Measurements from ENCODE around the gene GABPA.
"Not testable (repeated sequence)": the region's sequence is repeated elsewhere in the genome, so short reads cannot be mapped to it uniquely, and the experiment has no call there.

GABPA gene

GRCh38 chr21:25737421-25737820, 2.6 kb downstream of the GABPA start:
- DNase-seq (ENCODE audit: low read depth in 3 of 3): no peak

GRCh38 chr21:25742900-25743299, 8.1 kb downstream of the GABPA start:
- DNase-seq (ENCODE audit: low read depth in 3 of 3): no peak

- no peak for DNase-seq (ENCODE audit: low read depth in 3 of 3)
These were observed 10.1 kb downstream of the GABPA start for GRCh38 chr21:25744854-25745253.

- no peak for DNase-seq (ENCODE audit: low read depth in 3 of 3)
These were observed 15.3 kb downstream of the GABPA start for GRCh38 chr21:25750085-25750484.

- no peak for DNase-seq (ENCODE audit: low read depth in 3 of 3)
These were observed 17.6 kb downstream of the GABPA start for GRCh38 chr21:25752416-25752815.

GRCh38 chr21:25756190-25756932, 21.6 kb downstream of the GABPA start:
- no peak for DNase-seq (ENCODE audit: low read depth in 3 of 3)

- no peak for DNase-seq (ENCODE audit: low read depth in 3 of 3)
These were observed 22.8 kb downstream of the GABPA start for GRCh38 chr21:25757531-25757930.

- no peak for DNase-seq (ENCODE audit: low read depth in 3 of 3)
These were observed 24.8 kb downstream of the GABPA start for GRCh38 chr21:25759573-25759972.

- DNase-seq (ENCODE audit: low read depth in 3 of 3): no peak
These were observed 25.3 kb downstream of the GABPA start for GRCh38 chr21:25760061-25760460.

- no peak for DNase-seq (ENCODE audit: low read depth in 3 of 3)
These were observed 25.9 kb downstream of the GABPA start for GRCh38 chr21:25760677-25761076.

GRCh38 chr21:25764065-25764464, 29.3 kb downstream of the GABPA start:
- no peak for DNase-seq (ENCODE audit: low read depth in 3 of 3)

GRCh38 chr21:25767921-25768320, 33.1 kb downstream of the GABPA start:
- DNase-seq (ENCODE audit: low read depth in 3 of 3): no peak

- DNase-seq (ENCODE audit: low read depth in 3 of 3): no peak
These were observed 37.9 kb downstream of the GABPA start for GRCh38 chr21:25772686-25773085.

- DNase-seq (ENCODE audit: low read depth in 3 of 3): no peak
These were observed 41.7 kb downstream of the GABPA start for GRCh38 chr21:25776440-25776839.

- DNase-seq (ENCODE audit: low read depth in 3 of 3): not testable (repeated sequence)
These were observed 43.5 kb downstream of the GABPA start for GRCh38 chr21:25778126-25778875.

- DNase-seq (ENCODE audit: low read depth in 3 of 3): no peak
These were observed 53.9 kb downstream of the GABPA start for GRCh38 chr21:25788677-25789076.

GRCh38 chr21:25790122-25790877, 55.5 kb downstream of the GABPA start:
- DNase-seq (ENCODE audit: low read depth in 3 of 3): no peak

GRCh38 chr21:25790878-25791204, 56.1 kb downstream of the GABPA start:
- DNase-seq (ENCODE audit: low read depth in 3 of 3): no peak

- no peak for DNase-seq (ENCODE audit: low read depth in 3 of 3)
These were observed 56.5 kb downstream of the GABPA start for GRCh38 chr21:25791319-25791718.

- peak; percentile 76 to 86 (median 79) for DNase-seq (ENCODE audit: low read depth in 3 of 3)
These were observed 66.6 kb downstream of the GABPA start for GRCh38 chr21:25801217-25802014.

- no peak for DNase-seq (ENCODE audit: low read depth in 3 of 3)
These were observed 71.3 kb downstream of the GABPA start for GRCh38 chr21:25806060-25806459.

GRCh38 chr21:25807191-25807590, 72.4 kb downstream of the GABPA start:
- no peak for DNase-seq (ENCODE audit: low read depth in 3 of 3)
